ENCODE measurements around the gene ALK.

The ALK gene

GRCh38 chr2:29610569-29610968 is 310.8 kb downstream of the ALK start:
- DNase-seq (ENCODE audit: low read depth), result no peak

GRCh38 chr2:29607038-29607420 is 314.4 kb downstream of the ALK start:
- no peak for DNase-seq (ENCODE audit: low read depth)

GRCh38 chr2:29606104-29607037 is 315.0 kb downstream of the ALK start:
- no peak for DNase-seq (ENCODE audit: low read depth)

- no peak for DNase-seq (ENCODE audit: low read depth)
Observed at GRCh38 chr2:29603341-29603740, 318.0 kb downstream of the ALK start.

- DNase-seq (ENCODE audit: low read depth), result no peak
Observed at GRCh38 chr2:29601872-29602271, 319.5 kb downstream of the ALK start.

GRCh38 chr2:29601321-29601720 is 320.1 kb downstream of the ALK start:
- DNase-seq (ENCODE audit: low read depth), result no peak

- DNase-seq (ENCODE audit: low read depth), result no peak
Observed at GRCh38 chr2:29599946-29600345, 321.4 kb downstream of the ALK start.

- DNase-seq (ENCODE audit: low read depth), result no peak
Observed at GRCh38 chr2:29598978-29599377, 322.4 kb downstream of the ALK start.

- DNase-seq (ENCODE audit: low read depth), result no peak
Observed at GRCh38 chr2:29597035-29597434, 324.4 kb downstream of the ALK start.

- no peak for DNase-seq (ENCODE audit: low read depth)
Observed at GRCh38 chr2:29596584-29596983, 324.8 kb downstream of the ALK start.

- no peak for DNase-seq (ENCODE audit: low read depth)
Observed at GRCh38 chr2:29591600-29591999, 329.8 kb downstream of the ALK start.

- DNase-seq (ENCODE audit: low read depth), result no peak
Observed at GRCh38 chr2:29590211-29590610, 331.2 kb downstream of the ALK start.

GRCh38 chr2:29589440-29590103 is 331.8 kb downstream of the ALK start:
- DNase-seq (ENCODE audit: low read depth), result no peak

GRCh38 chr2:29587402-29588190 is 333.8 kb downstream of the ALK start:
- DNase-seq (ENCODE audit: low read depth), result no peak

GRCh38 chr2:29586919-29587318 is 334.5 kb downstream of the ALK start:
- no peak for DNase-seq (ENCODE audit: low read depth)

- no peak for DNase-seq (ENCODE audit: low read depth)
Observed at GRCh38 chr2:29583548-29584156, 337.7 kb downstream of the ALK start.

GRCh38 chr2:29583104-29583503 is 338.3 kb downstream of the ALK start:
- DNase-seq (ENCODE audit: low read depth), result no peak

- DNase-seq (ENCODE audit: low read depth), result no peak
Observed at GRCh38 chr2:29582062-29582461, 339.3 kb downstream of the ALK start.

GRCh38 chr2:29580223-29580622 is 341.2 kb downstream of the ALK start:
- no peak for DNase-seq (ENCODE audit: low read depth)

- DNase-seq (ENCODE audit: low read depth), result no peak
Observed at GRCh38 chr2:29579495-29580169, 341.8 kb downstream of the ALK start.

GRCh38 chr2:29578084-29578598 is 343.2 kb downstream of the ALK start:
- no peak for DNase-seq (ENCODE audit: low read depth)
